GM11168 (cell line): ENCODE results near the gene CMSS1.

Experiments used
- in situ Hi-C: fragments of 300-500 bp; cut with MboI; formaldehyde crosslinking; loops from one replicate; pipeline ENCODE4 v1.12.0; 2022; ENCODE audit warnings: low sequenced_read_pairs; ENCODE audit not compliant: unreplicated experiment

CMSS1 gene

DNA sequence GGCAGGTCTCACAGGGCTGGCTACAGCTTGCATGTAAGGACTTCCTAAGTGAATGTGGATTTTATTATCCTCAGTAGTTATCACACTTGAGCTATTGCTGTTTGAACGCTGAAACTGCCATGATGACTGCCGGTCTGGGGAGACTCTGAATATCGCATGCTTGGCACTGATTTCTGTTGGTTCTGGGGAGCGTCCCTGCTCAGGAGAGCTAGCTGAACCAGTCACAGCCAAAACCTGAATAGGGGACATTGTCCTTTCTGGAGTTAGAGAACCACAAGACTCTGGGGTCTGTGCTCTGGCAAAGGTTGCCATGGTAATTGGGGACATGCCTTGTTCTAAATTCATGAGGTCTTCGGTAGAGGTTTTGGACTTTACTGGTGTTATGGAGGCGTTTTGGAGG is 30.8 kb downstream of the CMSS1 start:
- in situ Hi-C loops: no loop called here

GRCh38 chr3:99850608-99851007 is 32.9 kb downstream of the CMSS1 start:
- in situ Hi-C loops: no loop called here

DNA sequence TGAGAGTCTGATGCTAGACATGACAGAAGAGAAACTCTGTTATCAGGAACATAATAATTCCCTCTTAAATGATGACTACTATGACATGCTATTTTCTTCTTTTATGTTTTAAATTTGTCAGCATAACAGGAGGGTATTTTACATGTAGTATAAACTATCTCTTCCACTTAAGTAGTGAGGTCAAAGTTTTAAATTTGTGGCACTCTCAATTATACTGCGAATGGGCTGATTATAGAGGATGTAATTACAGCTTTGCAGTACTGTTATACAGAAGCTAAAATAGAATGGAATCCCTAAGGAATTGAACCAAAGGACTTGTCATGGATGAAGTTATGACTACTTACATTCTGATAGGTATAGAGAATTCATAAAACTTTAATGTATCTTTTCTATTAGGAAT is 34.3 kb downstream of the CMSS1 start:
- in situ Hi-C loops: no loop called here

DNA sequence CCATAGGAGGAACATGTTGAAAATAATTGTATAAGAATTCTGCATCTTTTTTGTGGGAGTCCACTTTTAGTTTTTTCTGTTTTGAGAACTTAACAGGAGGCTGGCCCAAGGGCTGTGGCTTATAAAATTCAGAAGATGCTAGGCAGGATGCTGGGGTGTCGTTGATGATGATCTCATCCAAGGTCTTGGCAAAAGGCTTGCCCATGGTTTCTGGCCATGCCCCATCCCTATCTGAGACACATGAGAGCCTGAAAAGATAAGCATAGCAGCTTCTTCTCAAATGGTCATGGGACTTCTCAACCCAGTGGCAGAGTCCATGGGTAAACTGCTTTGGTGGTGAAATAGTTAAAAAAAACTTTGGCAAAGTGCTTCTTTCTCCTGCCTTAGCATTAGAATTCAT is 35.2 kb downstream of the CMSS1 start:
- in situ Hi-C loops: no loop called here

- in situ Hi-C loops: no loop called here
Observed at GRCh38 chr3:99854756-99855298, 37.2 kb downstream of the CMSS1 start.

- in situ Hi-C loops: no loop called here
Observed at GRCh38 chr3:99855900-99856299, 38.2 kb downstream of the CMSS1 start.

DNA sequence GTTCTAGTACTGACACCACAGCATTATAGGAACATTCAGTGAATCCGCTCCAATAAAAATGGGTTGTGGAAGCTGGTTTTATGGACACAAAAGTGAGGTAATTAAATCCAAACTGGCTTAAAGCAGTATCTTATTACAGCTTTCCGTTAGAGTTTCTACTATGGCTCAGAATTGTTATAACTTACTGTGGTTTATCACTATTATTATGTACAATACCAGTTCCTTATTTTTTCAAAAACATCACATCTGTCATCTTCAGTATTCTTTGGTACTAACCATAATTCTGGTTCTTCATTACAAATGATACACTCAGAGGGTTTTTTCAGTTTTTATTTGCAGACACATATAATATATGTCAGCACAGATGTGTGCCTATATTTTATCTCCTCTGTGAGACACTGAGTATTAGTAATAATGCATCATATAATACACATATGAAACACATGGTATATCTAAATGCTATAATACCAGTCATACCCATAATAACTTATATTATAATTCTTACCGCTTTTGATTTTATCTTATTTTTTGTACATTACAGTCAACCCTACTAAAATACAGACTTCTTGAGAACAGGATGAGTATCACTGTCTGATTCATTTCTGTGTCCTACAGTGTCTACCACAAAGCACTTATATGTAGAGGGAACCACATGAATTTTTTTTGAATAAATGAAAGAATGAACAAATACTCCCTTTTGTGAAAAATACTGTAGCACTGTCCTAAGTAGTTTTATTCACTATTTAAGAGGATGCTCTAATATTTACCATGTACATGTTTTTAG is 39.0 kb downstream of the CMSS1 start:
- in situ Hi-C loops: no loop called here

DNA sequence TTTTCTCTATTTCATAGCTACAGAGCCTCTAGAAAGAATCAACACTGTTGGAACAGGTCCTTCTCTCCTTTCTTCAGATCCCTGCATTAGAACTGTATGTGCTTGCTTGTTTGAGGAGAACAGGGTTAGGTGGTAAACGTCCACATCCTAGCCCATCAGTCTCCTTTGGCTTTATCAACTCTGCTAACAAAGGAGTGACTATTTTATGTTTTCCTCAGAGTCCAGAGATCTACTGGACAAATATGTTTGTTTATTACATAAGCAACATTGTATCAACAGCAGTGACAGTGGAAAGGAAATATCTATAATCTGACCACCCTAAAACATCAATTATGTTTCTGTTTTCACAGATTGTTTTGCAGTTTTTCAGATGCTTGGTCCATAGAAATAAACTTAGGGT is 39.6 kb downstream of the CMSS1 start:
- in situ Hi-C loops: no loop called here

DNA sequence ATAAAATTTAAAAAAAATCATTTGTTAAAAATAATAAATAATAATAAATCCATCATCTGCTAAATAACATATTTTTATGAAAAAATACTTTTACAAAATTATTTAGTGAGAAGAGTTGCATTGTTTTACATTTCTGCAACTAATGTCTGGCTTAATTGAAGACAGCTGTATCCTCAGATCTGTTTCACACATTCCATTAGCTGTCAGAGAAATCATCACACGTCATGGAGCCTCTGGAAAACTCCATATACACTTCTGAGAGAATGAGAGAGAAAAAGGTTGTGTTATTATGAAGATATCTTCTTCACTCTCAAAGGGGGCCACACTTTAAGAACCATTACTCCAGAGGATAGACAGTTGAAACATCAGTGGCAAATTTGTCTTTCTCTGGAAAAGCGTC is 40.8 kb downstream of the CMSS1 start:
- in situ Hi-C loops: no loop called here

DNA sequence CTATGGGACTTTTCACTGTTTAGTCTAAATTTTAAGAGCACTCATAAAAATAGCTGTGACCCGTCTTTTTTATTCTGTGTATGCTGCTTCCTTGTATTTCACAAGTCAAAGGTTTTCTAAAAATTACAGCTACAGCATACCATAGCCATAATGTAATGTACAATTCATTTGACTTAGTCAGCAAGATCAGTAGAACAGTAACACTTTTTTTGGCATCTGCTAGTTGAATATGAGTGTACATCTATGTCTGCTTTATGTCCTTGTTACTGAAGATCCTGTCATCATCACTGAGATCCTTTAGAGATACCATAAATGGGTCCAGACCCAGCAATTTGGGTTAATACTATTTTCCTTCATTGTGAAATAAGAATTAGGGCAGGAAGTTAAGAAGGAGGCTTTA is 42.2 kb downstream of the CMSS1 start:
- in situ Hi-C loops: no loop called here

DNA sequence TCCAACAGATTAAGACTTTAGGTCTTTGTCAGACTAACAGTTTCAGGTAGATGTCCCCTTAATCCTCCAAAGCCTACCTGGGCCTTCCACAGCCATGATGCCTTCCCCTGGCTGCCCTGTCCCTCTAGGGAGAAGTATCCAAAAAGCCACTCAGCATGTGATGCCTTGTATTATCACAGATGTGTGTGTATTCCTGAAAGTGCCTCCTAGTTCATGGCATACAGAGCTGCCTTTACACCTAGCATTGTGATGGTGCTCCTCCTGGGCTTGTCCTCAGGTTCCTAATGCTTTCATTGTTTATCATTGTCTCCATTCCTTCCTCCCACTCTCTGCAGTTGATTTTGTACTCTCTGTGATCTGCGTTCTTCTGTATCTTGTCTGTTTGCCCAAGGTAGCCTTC is 43.6 kb downstream of the CMSS1 start:
- in situ Hi-C loops: no loop called here

GRCh38 chr3:99862208-99862607 is 44.5 kb downstream of the CMSS1 start:
- in situ Hi-C loops: no loop called here

DNA sequence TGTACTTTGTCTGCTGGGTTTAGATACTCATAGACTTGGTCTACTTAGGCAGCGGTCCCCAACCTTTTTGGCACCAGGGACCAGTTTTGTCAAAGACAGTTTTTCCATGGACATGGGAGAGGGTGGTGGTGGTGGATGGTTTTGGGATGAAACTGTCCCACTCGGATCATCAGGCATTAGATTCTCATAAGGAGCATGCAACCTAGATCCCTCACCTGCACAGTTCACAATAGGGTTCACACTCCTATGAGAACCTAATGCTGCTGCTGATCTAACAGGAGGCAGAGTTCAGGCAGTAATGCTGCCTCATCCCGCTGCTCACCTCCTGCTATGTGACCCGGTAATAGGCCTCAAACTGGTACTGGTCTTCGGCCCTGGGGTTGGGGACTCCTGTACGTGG is 45.3 kb downstream of the CMSS1 start:
- in situ Hi-C loops: no loop called here

DNA sequence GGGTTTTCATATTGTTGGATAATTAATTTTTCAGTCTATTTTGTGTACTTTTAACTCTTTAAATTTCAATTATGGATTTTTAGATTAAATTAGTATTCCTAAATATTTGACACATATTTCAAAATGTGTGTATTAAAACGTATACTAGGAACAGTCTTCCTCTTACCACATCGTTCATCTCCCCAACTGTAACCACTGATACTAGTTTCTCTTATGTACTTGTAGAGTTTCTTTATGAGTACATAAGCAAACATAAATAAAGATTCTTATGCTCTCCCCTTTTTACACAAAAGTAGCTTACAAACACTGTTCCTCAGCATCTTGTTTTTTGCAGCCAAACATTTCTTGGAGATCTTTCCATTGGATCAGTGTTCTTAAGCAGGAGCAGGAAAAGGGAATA is 45.9 kb downstream of the CMSS1 start:
- in situ Hi-C loops: no loop called here

DNA sequence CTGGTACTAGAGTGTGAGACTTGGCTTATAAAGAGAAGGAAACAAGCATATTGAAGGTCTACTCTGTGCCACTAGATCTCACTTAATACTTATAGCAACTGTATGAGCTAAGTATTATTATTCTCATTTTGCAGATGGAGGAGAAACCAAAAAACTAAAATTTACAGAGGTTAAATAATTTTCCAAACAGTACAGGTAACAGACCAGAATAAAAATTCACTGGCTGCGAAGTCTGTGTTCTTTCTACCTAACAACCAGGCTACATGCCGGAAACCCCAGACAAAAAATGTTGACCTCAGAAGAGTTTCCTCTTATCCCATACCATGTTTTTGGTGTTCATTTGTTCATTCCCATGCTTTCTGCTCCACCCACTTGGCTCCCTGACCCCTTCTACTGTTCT is 46.6 kb downstream of the CMSS1 start:
- in situ Hi-C loops: no loop called here

- in situ Hi-C loops: no loop called here
Observed at GRCh38 chr3:99865321-99865720, 47.7 kb downstream of the CMSS1 start.

DNA sequence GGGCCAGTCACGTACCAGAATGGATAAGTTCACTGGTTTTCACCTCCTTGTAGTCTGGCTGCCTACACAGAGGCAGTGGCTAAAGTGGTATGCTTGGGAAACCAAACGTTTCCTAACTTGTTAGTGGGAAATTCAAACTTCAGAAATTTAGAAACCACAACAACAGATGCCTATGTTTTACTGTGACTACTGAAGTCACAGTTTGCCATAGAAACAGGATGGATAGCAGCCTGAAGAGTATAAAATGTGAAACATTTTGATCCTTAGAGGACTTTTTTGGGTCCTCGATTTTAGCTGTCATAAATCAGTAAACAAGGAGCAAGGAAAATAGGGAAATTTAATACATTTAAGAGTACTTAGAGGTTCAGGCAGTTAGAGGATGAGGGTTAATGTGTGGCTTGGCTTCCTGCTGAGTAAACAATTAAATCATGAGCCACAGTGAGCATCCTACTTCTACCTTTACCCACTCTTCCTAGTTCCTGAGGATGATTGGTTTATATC is 48.6 kb downstream of the CMSS1 start:
- in situ Hi-C loops: no loop called here

- in situ Hi-C loops: no loop called here
Observed at GRCh38 chr3:99867594-99868310, 50.1 kb downstream of the CMSS1 start.

GRCh38 chr3:99868311-99868646 is 50.6 kb downstream of the CMSS1 start:
- in situ Hi-C loops: no loop called here

GRCh38 chr3:99869621-99870020 is 52.0 kb downstream of the CMSS1 start:
- in situ Hi-C loops: no loop called here

- in situ Hi-C loops: no loop called here
Observed at GRCh38 chr3:99870712-99871111, 53.0 kb downstream of the CMSS1 start.
